SK-N-MC (cell line): Measurements from ENCODE around the gene IL20RA.

Source experiments
- DNase-seq: peaks from one replicate; pipeline ENCODE4 v3.0.0-alpha.2; 2011; ENCODE audit warnings: low read depth, low spot score
- H3K27ac ChIP-seq: fragments of 200-600 bp; sonication (generic); 2 replicates; pipeline ENCODE4 v1.5.1; 2016; ENCODE audit warnings: mixed run types
- H3K36me3 ChIP-seq: fragments of 200-600 bp; sonication (generic); 2 replicates; pipeline ENCODE4 v1.6.1; 2017; ENCODE audit warnings: antibody characterized with exemption, low read length, mixed read lengths; ENCODE audit not compliant: insufficient read depth
- H3K4me3 ChIP-seq: fragments of 200-600 bp; sonication (generic); 2 replicates; pipeline ENCODE4 v1.5.1; 2016
- H3K9ac ChIP-seq: fragments of 200-600 bp; sonication (generic); 2 replicates; pipeline ENCODE4 v1.8.0; 2017; ENCODE audit warnings: mixed run types, mixed read lengths; ENCODE audit not compliant: insufficient read length
- H3K9me3 ChIP-seq: fragments of 200-600 bp; sonication (generic); 2 replicates; pipeline ENCODE4 v1.6.1; 2017; ENCODE audit warnings: low read depth, mild to moderate bottlenecking, antibody characterized with exemption, low read length, moderate library complexity, mixed read lengths
- EZH2 ChIP-seq: fragments of 200-600 bp; sonication (generic); IDR thresholded peaks from one replicate; pipeline ENCODE4 v1.6.1; 2017; ENCODE audit warnings: antibody characterized with exemption
- FOXP2 ChIP-seq: optimal IDR thresholded peaks from 2 replicates; pipeline ENCODE3; 2011; ENCODE audit warnings: mild to moderate bottlenecking, moderate library complexity; ENCODE audit not compliant: insufficient read depth; ENCODE audit errors: extremely low read length, control extremely low read depth
- POLR2AphosphoS5 ChIP-seq: IDR thresholded peaks from 2 replicates; pipeline ENCODE4 v1.6.1; 2012; ENCODE audit warnings: mild to moderate bottlenecking, low read depth, low read length, borderline replicate concordance

IL20RA gene

DNA sequence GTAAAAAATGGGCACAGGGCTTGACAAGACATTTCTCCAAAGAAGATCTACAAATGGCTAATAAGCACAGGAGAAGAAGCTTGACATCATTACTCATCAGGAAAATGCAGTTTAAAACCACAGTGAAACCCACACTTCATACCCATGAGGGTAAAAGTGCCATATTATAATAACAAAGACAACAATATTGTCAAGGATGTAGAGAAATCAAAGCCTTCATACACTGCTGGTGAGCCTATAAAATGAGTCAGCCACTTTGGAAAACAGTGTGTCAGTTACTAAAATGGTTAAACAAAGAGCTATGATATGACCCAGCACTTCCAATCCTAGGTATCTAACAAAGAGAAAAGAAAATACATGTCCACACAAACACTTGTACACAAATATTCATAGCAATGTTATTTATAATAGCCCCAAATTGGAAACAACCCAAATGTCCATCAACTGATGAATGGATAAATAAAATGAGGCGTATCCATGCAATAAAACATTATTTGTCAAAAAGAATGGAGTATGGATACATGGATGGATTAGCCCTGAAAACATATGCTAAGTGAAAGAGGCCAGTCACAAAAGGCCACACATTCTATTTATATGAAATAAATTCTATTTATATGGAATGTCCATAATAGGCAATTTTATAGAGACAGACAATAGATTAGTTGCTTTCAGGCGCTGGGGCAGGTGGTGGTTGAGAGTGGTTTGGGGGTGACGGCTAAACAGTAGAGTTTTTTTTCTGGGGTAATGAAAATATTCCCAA, 11.5 kb upstream of the IL20RA start:
- TF ChIP-seq FOXP2: no peak
- TF ChIP-seq POLR2AphosphoS5: no peak
- H3K4me3 ChIP-seq: no peak overlapping the region
- no peak overlapping the region for H3K9ac ChIP-seq
- no peaks in the 10 kb centered on the region for H3K36me3 ChIP-seq
- H3K27ac ChIP-seq: no peak overlapping the region
- no peak for DNase-seq
- H3K9me3 ChIP-seq: no peaks in the 10 kb centered on the region

- TF ChIP-seq FOXP2: no peak
- TF ChIP-seq POLR2AphosphoS5: no peak
- no peak for TF ChIP-seq EZH2
- no peak overlapping the region for H3K9ac ChIP-seq
- no peak overlapping the region for H3K4me3 ChIP-seq
- no peak for DNase-seq
- H3K9me3 ChIP-seq: no peaks in the 10 kb centered on the region
- no peaks in the 10 kb centered on the region for H3K36me3 ChIP-seq
- no peak overlapping the region for H3K27ac ChIP-seq
Measured at GRCh38 chr6:137051790-137052472, 7.2 kb upstream of the IL20RA start.

- TF ChIP-seq EZH2 (no peak), POLR2AphosphoS5 (no peak), FOXP2 (no peak)
- H3K9ac ChIP-seq: no peak overlapping the region
- H3K36me3 ChIP-seq: no peaks in the 10 kb centered on the region
- DNase-seq: no peak
- H3K9me3 ChIP-seq: no peaks in the 10 kb centered on the region
- no peak overlapping the region for H3K27ac ChIP-seq
- no peak overlapping the region for H3K4me3 ChIP-seq
Measured at GRCh38 chr6:137049095-137049494, 4.3 kb upstream of the IL20RA start.

DNA sequence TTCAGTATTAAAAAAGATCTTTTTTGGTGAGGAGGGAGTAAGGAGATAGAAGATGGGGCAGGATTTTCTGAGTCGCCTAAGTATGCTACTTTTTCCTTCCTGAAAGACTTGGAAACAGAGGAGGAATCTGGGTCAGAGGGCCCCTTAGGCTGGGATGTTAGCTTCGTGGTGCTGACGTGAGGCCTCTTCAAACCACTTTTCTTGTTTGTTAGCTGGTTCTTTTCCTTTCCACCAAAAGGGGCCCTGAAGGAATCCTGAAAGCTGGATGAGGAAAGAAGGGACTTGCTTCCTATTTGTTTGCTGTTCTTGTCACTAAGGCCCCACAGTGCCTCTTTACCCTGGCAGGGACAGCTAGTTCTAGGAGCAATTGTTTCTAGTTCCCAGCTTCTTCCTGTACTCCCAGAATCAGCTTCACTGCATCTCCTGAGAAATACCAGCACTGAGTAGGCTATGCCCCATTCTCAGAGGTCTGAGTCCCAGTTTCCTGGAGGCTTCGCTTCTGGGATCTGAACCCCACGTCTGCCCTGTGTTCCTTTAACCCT, 2.2 kb upstream of the IL20RA start:
- Histone ChIP-seq H3K9me3 (no peaks in the 10 kb centered on the region), H3K9ac (no peak overlapping the region), H3K4me3 (no peak overlapping the region), H3K36me3 (no peaks in the 10 kb centered on the region), H3K27ac (no peak overlapping the region)
- DNase-seq: no peak
- TF ChIP-seq POLR2AphosphoS5 (no peak), FOXP2 (no peak), EZH2 (no peak)

GRCh38 chr6:137045222-137045789, 541 bp upstream of the IL20RA start:
- no peak for TF ChIP-seq EZH2
- TF ChIP-seq POLR2AphosphoS5: no peak
- TF ChIP-seq FOXP2: no peak
- no peak for DNase-seq
- Histone ChIP-seq H3K9ac (no peak overlapping the region), H3K27ac (no peak overlapping the region), H3K36me3 (no peaks in the 10 kb centered on the region), H3K9me3 (no peaks in the 10 kb centered on the region), H3K4me3 (no peak overlapping the region)

- TF ChIP-seq POLR2AphosphoS5 (no peak), EZH2 (no peak), FOXP2 (no peak)
- Histone ChIP-seq H3K9me3 (no peaks in the 10 kb centered on the region), H3K36me3 (no peaks in the 10 kb centered on the region), H3K4me3 (peak overlapping the region; percentile 64), H3K9ac (peak overlapping the region; percentile 7), H3K27ac (no peak overlapping the region)
- DNase-seq: no peak
Measured at GRCh38 chr6:137043710-137044365, 927 bp downstream of the IL20RA start.

DNA sequence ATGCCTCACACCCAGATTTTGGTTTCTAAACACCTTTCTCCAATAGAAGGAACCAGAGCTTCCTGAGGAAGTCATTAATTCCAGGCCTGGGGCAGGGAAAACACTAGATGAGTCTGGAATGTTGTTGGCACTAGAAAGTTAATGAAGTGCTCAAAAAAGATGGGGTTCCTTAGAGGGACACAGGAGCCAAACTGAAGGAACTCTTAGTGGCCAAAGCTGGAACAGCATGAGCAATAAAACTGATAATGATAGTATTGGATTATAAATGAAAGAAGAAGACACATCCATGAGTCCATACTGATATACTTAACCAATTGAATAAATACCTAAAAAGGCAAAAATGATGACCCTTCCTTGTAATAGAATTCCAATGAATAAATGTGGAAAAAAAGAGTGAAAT, 4.4 kb downstream of the IL20RA start:
- Histone ChIP-seq H3K9ac (no peak overlapping the region), H3K36me3 (no peaks in the 10 kb centered on the region), H3K4me3 (no peak overlapping the region), H3K27ac (no peak overlapping the region), H3K9me3 (no peaks in the 10 kb centered on the region)
- TF ChIP-seq POLR2AphosphoS5 (no peak), EZH2 (no peak), FOXP2 (no peak)
- no peak for DNase-seq

DNA sequence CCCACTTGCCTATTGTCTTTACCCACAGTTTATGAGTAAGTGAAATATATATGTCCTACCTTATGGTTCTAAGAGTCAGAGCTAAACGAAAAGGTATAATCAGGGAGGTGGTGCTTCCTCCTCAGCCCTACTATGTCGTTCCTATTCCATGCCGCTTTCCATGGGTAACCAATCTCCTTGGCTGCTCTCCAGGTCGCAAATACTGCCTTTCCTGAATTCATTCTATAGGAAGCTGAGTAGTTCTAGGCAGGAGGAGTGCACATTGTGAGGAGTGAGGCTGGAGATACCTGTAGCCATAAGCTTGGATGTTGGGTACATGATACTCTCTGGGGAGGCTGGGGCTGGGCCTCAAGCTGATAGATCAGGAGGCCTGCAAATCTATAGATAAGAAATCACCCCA, 5.8 kb downstream of the IL20RA start:
- Histone ChIP-seq H3K27ac (no peak overlapping the region), H3K36me3 (no peaks in the 10 kb centered on the region), H3K9ac (no peak overlapping the region), H3K4me3 (no peak overlapping the region), H3K9me3 (no peaks in the 10 kb centered on the region)
- no peak for DNase-seq
- TF ChIP-seq EZH2 (no peak), POLR2AphosphoS5 (no peak), FOXP2 (no peak)
